PC-9 (cell line): ENCODE results near the gene DHRS4L2.

Experiments used
- EZH2 ChIP-seq: fragments of 200-600 bp; sonication (generic); IDR thresholded peaks from 2 replicates; pipeline ENCODE4 v1.8.0; 2017; ENCODE audit warnings: antibody characterized with exemption, low read depth
- TF ChIP-seq, protein P1 (sequence below): fragments of 200-600 bp; sonication (generic); conservative IDR thresholded peaks from 2 replicates; pipeline ENCODE4 v1.6.1; 2017; ENCODE audit warnings: mixed run types, antibody characterized with exemption, mild to moderate bottlenecking, moderate library complexity

- TF ChIP-seq, protein P1, sequence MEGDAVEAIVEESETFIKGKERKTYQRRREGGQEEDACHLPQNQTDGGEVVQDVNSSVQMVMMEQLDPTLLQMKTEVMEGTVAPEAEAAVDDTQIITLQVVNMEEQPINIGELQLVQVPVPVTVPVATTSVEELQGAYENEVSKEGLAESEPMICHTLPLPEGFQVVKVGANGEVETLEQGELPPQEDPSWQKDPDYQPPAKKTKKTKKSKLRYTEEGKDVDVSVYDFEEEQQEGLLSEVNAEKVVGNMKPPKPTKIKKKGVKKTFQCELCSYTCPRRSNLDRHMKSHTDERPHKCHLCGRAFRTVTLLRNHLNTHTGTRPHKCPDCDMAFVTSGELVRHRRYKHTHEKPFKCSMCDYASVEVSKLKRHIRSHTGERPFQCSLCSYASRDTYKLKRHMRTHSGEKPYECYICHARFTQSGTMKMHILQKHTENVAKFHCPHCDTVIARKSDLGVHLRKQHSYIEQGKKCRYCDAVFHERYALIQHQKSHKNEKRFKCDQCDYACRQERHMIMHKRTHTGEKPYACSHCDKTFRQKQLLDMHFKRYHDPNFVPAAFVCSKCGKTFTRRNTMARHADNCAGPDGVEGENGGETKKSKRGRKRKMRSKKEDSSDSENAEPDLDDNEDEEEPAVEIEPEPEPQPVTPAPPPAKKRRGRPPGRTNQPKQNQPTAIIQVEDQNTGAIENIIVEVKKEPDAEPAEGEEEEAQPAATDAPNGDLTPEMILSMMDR: no peak
- no peak for TF ChIP-seq EZH2
Observed at GRCh38 chr14:23941230-23941629, 47.5 kb upstream of the DHRS4L2 start.
